Panc1 (cell line): ENCODE results near the gene FRMD1. TPM values are rescaled to one million over a fixed set of nuclear protein-coding genes. Genes with fewer than 3 reads are reported as not detected.

Experiments
- ATAC-seq: fragments of 200-7000 bp; cut with Tn5 transposase; 2 replicates; pipeline ENCODE4 v1.9.1; 2020; ENCODE audit warnings: mild to moderate bottlenecking, moderate library complexity
- BruUV-seq: library from RNA; stranded (reverse); fragments of 400-500 nt; replicated peaks from 2 replicates; lab custom pipeline; 2021; lab: Mats Ljungman, UMichigan
- CTCF ChIA-PET: fragments of 300-600 bp; sonication (Branson Sonifier 250); formaldehyde crosslinking; loops from one replicate; lab custom pipeline; 2022; ENCODE audit warnings: antibody characterized with exemption; lab: Charles Lee
- POLR2A ChIA-PET: fragments of 300-600 bp; sonication (Branson Sonifier 250); formaldehyde crosslinking; loops from one replicate; lab custom pipeline; 2022; ENCODE audit warnings: antibody characterized with exemption; lab: Charles Lee
- DNase-seq: peaks from one replicate; pipeline ENCODE4 v3.0.0-alpha.2; 2010; ENCODE audit warnings: low read depth, low spot score
- H3K27ac ChIP-seq: 2 replicates; pipeline ENCODE4 v1.5.1; 2011; ENCODE audit warnings: mild to moderate bottlenecking, low read length, inconsistent platforms
- H3K27me3 ChIP-seq: fragments of 200-500 bp; sonication (Bioruptor generic); 2 replicates; pipeline ENCODE4 v1.6.0; 2014; ENCODE audit warnings: low read length, inconsistent platforms; ENCODE audit not compliant: control insufficient read depth, insufficient read depth
- H3K36me3 ChIP-seq: fragments of 200-500 bp; sonication (Bioruptor generic); 2 replicates; pipeline ENCODE4 v1.5.1; 2014; ENCODE audit warnings: inconsistent platforms, mild to moderate bottlenecking, low read length, moderate library complexity; ENCODE audit not compliant: control insufficient read depth, insufficient read depth
- H3K4me1 ChIP-seq: 2 replicates; pipeline ENCODE4 v1.5.1; 2011; ENCODE audit warnings: inconsistent platforms, mild to moderate bottlenecking, low read length, moderate library complexity; ENCODE audit not compliant: control insufficient read depth, insufficient read depth
- H3K4me3 ChIP-seq, 2 experiments: 2 replicates each; pipeline ENCODE4 v1.5.1; 2011 to 2012; ENCODE audit warnings: low read depth in 2 of 2, low read length in 2 of 2, mild to moderate bottlenecking in 2 of 2, inconsistent platforms in 1 of 2, moderate library complexity in 1 of 2
- H3K9me3 ChIP-seq: fragments of 200-500 bp; sonication (Bioruptor generic); 2 replicates; pipeline ENCODE4 v1.5.1; 2014; ENCODE audit warnings: low read depth, mild to moderate bottlenecking, inconsistent platforms, low read length, moderate library complexity; ENCODE audit not compliant: control insufficient read depth, insufficient read depth
- CTCF ChIP-seq: fragments of 450-650 bp; IDR thresholded peaks from 2 replicates; pipeline ENCODE4 v1.5.1; 2017; ENCODE audit warnings: mild to moderate bottlenecking
- POLR2AphosphoS5 ChIP-seq: IDR thresholded peaks from 2 replicates; pipeline ENCODE4 v1.6.1; 2012; ENCODE audit warnings: mild to moderate bottlenecking, low read depth, low read length, moderate library complexity
- SIN3A ChIP-seq: IDR thresholded peaks from 2 replicates; pipeline ENCODE4 v1.6.1; 2012; ENCODE audit warnings: low read depth, mild to moderate bottlenecking, low read length, moderate library complexity, borderline replicate concordance; ENCODE audit not compliant: insufficient read depth
- TCF7L2 ChIP-seq: IDR thresholded peaks from 2 replicates; pipeline ENCODE4 v1.6.1; 2011; ENCODE audit warnings: mild to moderate bottlenecking, low read depth, low read length, inconsistent platforms
- in situ Hi-C: cut with HindIII; loops from 2 replicates; pipeline ENCODE4 v1.10.0; 2016; ENCODE audit warnings: low sequenced_read_pairs, low pct_unique_long_range_greater_than_20kb
- intact Hi-C: fragments of 100-400 bp; cut with micrococcal nuclease; formaldehyde crosslinking; loops from one replicate; pipeline ENCODE4 v1.10.0; 2022; ENCODE audit not compliant: unreplicated experiment
- total RNA-seq: library from RNA; stranded (reverse); gene quantifications from one replicate; pipeline ENCODE4 v1.2.1, GENCODE V29; 2021; ENCODE audit not compliant: unreplicated experiment
- TF ChIP-seq, protein P1 (sequence below), 2 experiments: IDR thresholded peaks; 2 replicates each; pipeline ENCODE4 v1.6.1; 2011 to 2012; ENCODE audit warnings: low read depth in 2 of 2, control low read depth in 1 of 2, low read length in 1 of 2, mild to moderate bottlenecking in 1 of 2, moderate library complexity in 1 of 2; ENCODE audit not compliant: insufficient read depth in 1 of 2

FRMD1 gene
- total RNA-seq, 1 experiment from 2014 or later: 0.15 TPM

DNA sequence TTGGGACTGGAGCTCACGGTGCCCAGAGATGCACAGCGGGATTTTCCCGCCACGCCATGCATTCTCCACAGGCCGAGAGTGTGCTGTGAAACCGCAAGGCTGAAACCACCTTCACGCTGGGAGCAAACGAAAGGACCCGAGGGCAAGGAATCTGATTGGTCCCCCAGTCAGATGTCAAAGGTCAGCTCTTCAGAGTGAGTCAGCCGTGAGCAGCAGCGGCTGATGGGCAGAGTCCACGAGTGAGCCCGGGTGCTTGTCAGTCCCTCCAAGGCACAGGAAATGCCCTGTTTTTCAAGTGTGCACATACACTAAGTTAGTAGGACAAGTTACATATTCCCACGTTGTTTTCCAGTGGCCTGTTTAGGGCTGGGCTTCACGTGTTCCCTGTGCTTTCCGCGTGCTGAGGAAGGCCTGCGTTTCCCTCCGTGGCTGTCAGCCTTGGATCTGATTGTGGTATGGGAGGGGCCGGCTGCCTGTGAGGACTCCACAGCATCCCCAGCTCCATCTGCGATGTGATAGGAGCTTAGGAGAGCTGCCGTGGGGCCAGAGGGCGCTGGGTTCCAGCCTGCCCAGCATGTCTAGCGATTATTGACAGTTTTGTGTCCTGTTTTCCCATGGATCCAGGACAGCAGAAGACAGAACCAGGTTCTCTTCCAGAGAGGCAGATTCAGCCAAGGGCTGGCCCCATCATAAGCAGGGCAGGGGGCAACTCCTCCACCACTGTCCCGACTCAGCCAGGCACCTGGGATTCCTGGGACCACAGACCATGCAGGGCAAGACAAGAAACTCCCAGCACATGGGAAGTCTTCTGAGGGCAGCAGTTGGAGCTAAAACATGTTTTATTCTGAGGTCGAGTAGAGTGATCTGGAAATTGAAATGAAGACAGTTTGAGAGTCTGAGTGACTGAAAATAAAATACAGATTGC, 38.2 kb upstream of the FRMD1 start:
- Histone ChIP-seq H3K4me1 (no peaks in the 10 kb centered on the region), H3K27ac (no peak overlapping the region), H3K4me3 (no peak overlapping the region), H3K27me3 (no peaks in the 10 kb centered on the region), H3K9me3 (no peaks in the 10 kb centered on the region), H3K36me3 (no peaks in the 10 kb centered on the region)
- in situ Hi-C loops (no loop called here), intact Hi-C loops (loop anchor here (5.0 kb wide), 1 partner anchor 210 kb away; no protein-coding TSS in a partner anchor)
- ChIA-PET CTCF (interaction anchor here (1.1 to 1.2 kb wide), 2 partner anchors 72 to 210 kb away, joined by 3 to 5 read pairs; no protein-coding TSS in a partner anchor), POLR2A (no interaction called here)
- DNase-seq (no peak), ATAC-seq (no peak)
- BruUV-seq: no TSS peak
- TF ChIP-seq, protein P1, sequence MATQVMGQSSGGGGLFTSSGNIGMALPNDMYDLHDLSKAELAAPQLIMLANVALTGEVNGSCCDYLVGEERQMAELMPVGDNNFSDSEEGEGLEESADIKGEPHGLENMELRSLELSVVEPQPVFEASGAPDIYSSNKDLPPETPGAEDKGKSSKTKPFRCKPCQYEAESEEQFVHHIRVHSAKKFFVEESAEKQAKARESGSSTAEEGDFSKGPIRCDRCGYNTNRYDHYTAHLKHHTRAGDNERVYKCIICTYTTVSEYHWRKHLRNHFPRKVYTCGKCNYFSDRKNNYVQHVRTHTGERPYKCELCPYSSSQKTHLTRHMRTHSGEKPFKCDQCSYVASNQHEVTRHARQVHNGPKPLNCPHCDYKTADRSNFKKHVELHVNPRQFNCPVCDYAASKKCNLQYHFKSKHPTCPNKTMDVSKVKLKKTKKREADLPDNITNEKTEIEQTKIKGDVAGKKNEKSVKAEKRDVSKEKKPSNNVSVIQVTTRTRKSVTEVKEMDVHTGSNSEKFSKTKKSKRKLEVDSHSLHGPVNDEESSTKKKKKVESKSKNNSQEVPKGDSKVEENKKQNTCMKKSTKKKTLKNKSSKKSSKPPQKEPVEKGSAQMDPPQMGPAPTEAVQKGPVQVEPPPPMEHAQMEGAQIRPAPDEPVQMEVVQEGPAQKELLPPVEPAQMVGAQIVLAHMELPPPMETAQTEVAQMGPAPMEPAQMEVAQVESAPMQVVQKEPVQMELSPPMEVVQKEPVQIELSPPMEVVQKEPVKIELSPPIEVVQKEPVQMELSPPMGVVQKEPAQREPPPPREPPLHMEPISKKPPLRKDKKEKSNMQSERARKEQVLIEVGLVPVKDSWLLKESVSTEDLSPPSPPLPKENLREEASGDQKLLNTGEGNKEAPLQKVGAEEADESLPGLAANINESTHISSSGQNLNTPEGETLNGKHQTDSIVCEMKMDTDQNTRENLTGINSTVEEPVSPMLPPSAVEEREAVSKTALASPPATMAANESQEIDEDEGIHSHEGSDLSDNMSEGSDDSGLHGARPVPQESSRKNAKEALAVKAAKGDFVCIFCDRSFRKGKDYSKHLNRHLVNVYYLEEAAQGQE (IDR thresholded peaks at IDR 0.05; ENCODE audit: insufficient read depth in 1 of 2, low read depth in 2 of 2, low read length in 1 of 2): no peak
- no peak for TF ChIP-seq SIN3A
- no peak for TF ChIP-seq TCF7L2
- no peak for TF ChIP-seq POLR2AphosphoS5
- no peak for TF ChIP-seq CTCF

GRCh38 chr6:168116438-168116974, 37.5 kb upstream of the FRMD1 start:
- Histone ChIP-seq H3K27ac (no peak overlapping the region), H3K4me1 (no peaks in the 10 kb centered on the region), H3K27me3 (no peaks in the 10 kb centered on the region), H3K9me3 (no peaks in the 10 kb centered on the region), H3K36me3 (no peaks in the 10 kb centered on the region), H3K4me3 (no peak overlapping the region)
- POLR2A ChIA-PET: no interaction called here
- in situ Hi-C loops (no loop called here), intact Hi-C loops (loop anchor here (5.0 kb wide), 1 partner anchor 209 kb away; no protein-coding TSS in a partner anchor)
- no peak for ATAC-seq
- DNase-seq: no peak
- no TSS peak for BruUV-seq
- TF ChIP-seq TCF7L2 (no peak), SIN3A (no peak), POLR2AphosphoS5 (no peak), CTCF (no peak)
- TF ChIP-seq, protein P1 (IDR thresholded peaks at IDR 0.05; ENCODE audit: insufficient read depth in 1 of 2, low read depth in 2 of 2, low read length in 1 of 2): no peak
- CTCF ChIA-PET: no interaction called here
